ENCODE measurements around the gene HDGFL2.

Gene HDGFL2

GRCh38 chr19:4445963-4446703 is 26.0 kb upstream of the HDGFL2 start:
- TF ChIP-seq ZNF704 (tag by site-specific recombination; IDR thresholded peaks at IDR 0.05) = no peak
- peak; percentile 39; the same call in 1 of the 2 replicates for TF ChIP-seq HIC1 (tag by site-specific recombination; IDR thresholded peaks at IDR 0.05)
- peak; percentile 44; the same call in 1 of the 2 replicates for TF ChIP-seq GLIS2 (tag by site-specific recombination; IDR thresholded peaks at IDR 0.05)
- TF ChIP-seq PATZ1 (tag by site-specific recombination; IDR thresholded peaks at IDR 0.05) = peak; percentile 22
- peak; percentile 44; the same call in 1 of the 2 replicates for TF ChIP-seq KLF8 (tag by site-specific recombination; IDR thresholded peaks at IDR 0.05)
- CTCF ChIA-PET = interaction anchor here (0.6 to 1.2 kb wide), 3 partner anchors 9 to 101 kb away, joined by 3 read pairs; no protein-coding TSS in a partner anchor
- Histone ChIP-seq H3K27ac (ENCODE audit: extremely low read depth, low read depth, low read length) (no peak overlapping the region), H3K4me1 (ENCODE audit: control insufficient read depth, insufficient read depth, low read length) (no peaks in the 10 kb centered on the region), H3K36me3 (ENCODE audit: control insufficient read depth in 2 of 2, insufficient read depth in 1 of 2, low read length in 2 of 2) (peaks cover 15 to 89% of the 10 kb centered on the region in 2 experiments), H3K4me3 (ENCODE audit: low read depth, low read length) (no peak overlapping the region), H3K9me3 (ENCODE audit: control insufficient read depth, insufficient read depth, low read depth, low read length) (no peaks in the 10 kb centered on the region)
- POLR2A ChIA-PET = interaction anchor here (0.9 to 1.8 kb wide), 3 partner anchors 9 to 25 kb away, joined by 3 to 6 read pairs (median 4); partner anchors contain the start of gene HDGFL2

- Histone ChIP-seq H3K4me3 (ENCODE audit: low read depth, low read length) (no peak overlapping the region), H3K36me3 (ENCODE audit: control insufficient read depth in 2 of 2, insufficient read depth in 1 of 2, low read length in 2 of 2) (peaks cover 18 to 95% of the 10 kb centered on the region in 2 experiments), H3K27ac (ENCODE audit: extremely low read depth, low read depth, low read length) (no peak overlapping the region), H3K4me1 (ENCODE audit: control insufficient read depth, insufficient read depth, low read length) (no peaks in the 10 kb centered on the region), H3K9me3 (ENCODE audit: control insufficient read depth, insufficient read depth, low read depth, low read length) (no peaks in the 10 kb centered on the region)
- CTCF ChIA-PET = no interaction called here
- POLR2A ChIA-PET = interaction anchor here (1.0 kb wide), 1 partner anchor 26 kb away, joined by 3 read pairs; the partner anchor contains the start of gene HDGFL2
- TF ChIP-seq PATZ1 (tag by site-specific recombination; IDR thresholded peaks at IDR 0.05) (peak; percentile 11; the same call in 1 of the 2 replicates), GLIS1 (tag by site-specific recombination; IDR thresholded peaks at IDR 0.05) (peak; percentile 53), GLIS2 (tag by site-specific recombination; IDR thresholded peaks at IDR 0.05) (peak; percentile 13), ZEB2 (tag by site-specific recombination; IDR thresholded peaks at IDR 0.05) (no peak), ZNF621 (tag by site-specific recombination; IDR thresholded peaks at IDR 0.05) (no peak), ZSCAN5A (tag by site-specific recombination; IDR thresholded peaks at IDR 0.05) (no peak), KLF8 (tag by site-specific recombination; IDR thresholded peaks at IDR 0.05) (no peak), ZNF391 (tag by site-specific recombination; IDR thresholded peaks at IDR 0.05; ENCODE audit: borderline replicate concordance, low read depth) (no peak), ZXDB (tag by site-specific recombination; IDR thresholded peaks at IDR 0.05) (no peak), ZNF514 (tag by site-specific recombination; IDR thresholded peaks at IDR 0.05) (no peak), KLF10 (tag by site-specific recombination; IDR thresholded peaks at IDR 0.05) (no peak), ZNF510 (tag by site-specific recombination; IDR thresholded peaks at IDR 0.05; ENCODE audit: insufficient replicate concordance) (no peak), PRDM4 (tag by site-specific recombination; IDR thresholded peaks at IDR 0.05) (no peak), ZNF488 (tag by site-specific recombination; IDR thresholded peaks at IDR 0.05) (no peak), MZF1 (tag by site-specific recombination; IDR thresholded peaks at IDR 0.05; ENCODE audit: borderline replicate concordance) (no peak), EGR2 (tag by site-specific recombination; IDR thresholded peaks at IDR 0.05; ENCODE audit: low read depth) (no peak), SP2 (tag by site-specific recombination; IDR thresholded peaks at IDR 0.05) (no peak)
Observed at GRCh38 chr19:4446704-4447200, 25.3 kb upstream of the HDGFL2 start.

Measured in HEK293 (cell line).